ENCODE measurements around the gene NRG2.

DNA sequence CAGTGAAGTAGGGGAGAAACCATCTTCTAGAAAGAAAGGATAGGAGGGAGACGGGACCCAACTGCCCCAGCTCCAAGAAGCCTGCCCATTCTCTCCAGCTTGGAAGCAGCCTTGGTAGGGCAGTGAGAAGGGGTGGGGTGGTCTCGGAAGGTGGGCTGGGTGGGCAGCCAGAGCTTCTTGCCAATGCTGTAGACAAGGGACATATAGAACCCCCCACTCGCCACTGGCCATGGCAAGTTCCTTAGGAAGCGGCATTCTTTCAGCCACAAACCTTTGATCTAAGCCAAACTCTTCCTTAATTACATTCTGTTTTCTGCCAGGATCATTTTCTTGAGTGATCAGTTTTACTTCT is 157.3 kb downstream of the NRG2 start:
- TF ChIP-seq, protein P1, sequence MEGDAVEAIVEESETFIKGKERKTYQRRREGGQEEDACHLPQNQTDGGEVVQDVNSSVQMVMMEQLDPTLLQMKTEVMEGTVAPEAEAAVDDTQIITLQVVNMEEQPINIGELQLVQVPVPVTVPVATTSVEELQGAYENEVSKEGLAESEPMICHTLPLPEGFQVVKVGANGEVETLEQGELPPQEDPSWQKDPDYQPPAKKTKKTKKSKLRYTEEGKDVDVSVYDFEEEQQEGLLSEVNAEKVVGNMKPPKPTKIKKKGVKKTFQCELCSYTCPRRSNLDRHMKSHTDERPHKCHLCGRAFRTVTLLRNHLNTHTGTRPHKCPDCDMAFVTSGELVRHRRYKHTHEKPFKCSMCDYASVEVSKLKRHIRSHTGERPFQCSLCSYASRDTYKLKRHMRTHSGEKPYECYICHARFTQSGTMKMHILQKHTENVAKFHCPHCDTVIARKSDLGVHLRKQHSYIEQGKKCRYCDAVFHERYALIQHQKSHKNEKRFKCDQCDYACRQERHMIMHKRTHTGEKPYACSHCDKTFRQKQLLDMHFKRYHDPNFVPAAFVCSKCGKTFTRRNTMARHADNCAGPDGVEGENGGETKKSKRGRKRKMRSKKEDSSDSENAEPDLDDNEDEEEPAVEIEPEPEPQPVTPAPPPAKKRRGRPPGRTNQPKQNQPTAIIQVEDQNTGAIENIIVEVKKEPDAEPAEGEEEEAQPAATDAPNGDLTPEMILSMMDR (IDR thresholded peaks at IDR 0.05) = no peak
- no peak for TF ChIP-seq POLR2A (IDR thresholded peaks at IDR 0.05)

Measured in esophagus squamous epithelium (tissue), 4 donors.